GM19468 (cell line): ENCODE results near the gene SOHLH1.

Source experiments
- ATAC-seq: cut with Tn5 transposase; IDR thresholded peaks from one replicate; pipeline ENCODE4 v1.9.1; 2021; ENCODE audit warnings: mild to moderate bottlenecking, moderate library complexity, moderate number of reproducible peaks; ENCODE audit not compliant: unreplicated experiment; ENCODE audit errors: extremely low read depth

Gene SOHLH1

GRCh38 chr9:135699440-135699839, at the start of gene SOHLH1:
Gene SOHLH1, minus strand, starts transcription at chr9:135699481. Its CDS starts 14 bp downstream, at chr9:135699467.
- no peak for ATAC-seq

DNA sequence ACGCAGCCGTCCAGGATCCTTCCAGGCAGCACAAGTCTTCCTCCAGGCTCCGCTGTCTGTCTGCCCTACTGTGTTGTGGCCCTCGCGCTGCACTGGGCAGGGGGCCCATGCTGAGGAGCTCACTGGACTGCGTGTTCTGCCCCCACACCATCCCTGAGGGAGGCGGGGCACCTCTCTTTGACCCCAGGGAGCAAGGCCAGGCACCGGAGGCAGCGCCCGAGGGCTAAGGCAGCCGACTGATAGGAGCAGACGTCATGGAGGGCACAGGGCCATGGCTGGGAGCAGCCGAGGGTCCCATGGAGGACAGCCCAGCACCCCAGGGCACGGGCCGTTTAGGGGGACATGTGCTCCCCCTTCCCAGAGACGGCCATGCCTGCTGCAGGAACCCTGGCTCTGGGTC, 49.4 kb upstream of the SOHLH1 start:
- ATAC-seq = no peak

DNA sequence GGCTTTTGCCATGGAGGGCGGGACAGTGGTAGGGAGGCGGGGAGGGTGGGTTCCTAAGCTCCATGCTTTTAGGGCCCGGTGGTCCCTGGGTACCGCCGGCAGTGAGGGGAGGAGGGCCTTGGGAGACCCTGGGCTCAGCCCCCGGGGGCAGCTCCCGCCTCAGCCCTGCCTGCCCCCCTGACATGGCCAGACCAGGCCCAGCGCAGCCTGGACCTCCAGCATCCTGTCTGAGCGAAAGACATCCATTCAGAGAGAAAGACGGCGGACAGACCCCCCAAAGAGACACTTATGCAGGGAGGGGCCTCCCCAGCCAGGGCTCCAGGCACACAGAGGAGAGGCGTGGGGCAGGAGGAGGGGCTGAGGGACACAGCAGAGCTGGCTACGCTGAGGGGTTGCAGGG, 48.0 kb upstream of the SOHLH1 start:
- ATAC-seq = no peak

DNA sequence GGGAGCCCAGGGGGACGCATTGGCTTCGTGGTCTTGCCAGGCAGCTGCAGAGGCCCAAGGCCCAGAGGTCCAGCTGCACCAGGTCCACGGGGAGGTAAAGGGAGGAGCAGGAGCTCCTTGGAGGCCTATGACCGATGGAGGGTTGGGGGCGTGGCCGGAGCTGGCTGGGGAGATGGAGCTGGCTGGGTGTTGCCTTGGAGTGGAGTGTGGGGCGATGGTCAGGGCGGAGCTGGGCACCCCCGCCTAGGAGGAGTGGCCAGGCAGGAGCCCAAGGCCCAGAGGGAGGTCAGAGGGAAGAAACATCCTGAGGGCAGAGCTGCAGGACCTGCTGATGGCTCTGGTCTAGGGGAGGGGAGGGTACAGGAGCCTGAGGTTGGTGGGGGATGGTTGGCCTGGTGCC, 47.3 kb upstream of the SOHLH1 start:
- no peak for ATAC-seq

DNA sequence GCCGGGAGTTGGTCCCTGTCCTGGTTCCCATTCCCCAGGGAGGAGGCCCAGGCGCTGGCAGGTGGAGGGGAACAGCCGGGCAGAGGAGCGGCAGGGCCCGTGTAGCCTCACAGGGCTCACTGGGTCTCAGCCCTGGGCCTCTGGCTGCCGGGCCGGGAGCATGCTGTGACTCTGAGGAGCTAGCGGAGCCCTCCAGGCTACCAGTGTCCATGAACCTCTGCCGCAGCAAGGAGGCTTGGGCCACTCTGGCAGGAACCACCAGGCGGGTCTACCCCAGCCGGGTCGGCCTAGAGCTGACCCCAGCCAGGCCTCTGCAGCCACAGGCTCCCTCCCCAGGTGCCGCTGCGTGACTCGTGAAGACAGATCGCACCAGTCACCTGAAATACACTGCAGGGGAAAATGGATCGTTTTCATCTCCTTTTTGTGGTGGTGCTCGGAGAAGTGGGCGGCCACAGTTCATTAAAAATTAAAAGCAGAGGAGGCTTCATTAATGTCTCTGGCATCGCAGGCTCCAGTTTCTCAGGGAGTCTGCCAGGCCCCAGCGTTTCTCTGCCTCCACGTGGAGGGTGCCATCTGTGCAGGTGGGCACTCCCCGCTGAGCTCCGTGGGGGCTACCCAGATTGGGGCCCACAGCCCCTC, 46.5 kb upstream of the SOHLH1 start:
- ATAC-seq = no peak

- ATAC-seq = no peak
Observed at GRCh38 chr9:135745189-135745588, 45.9 kb upstream of the SOHLH1 start.

DNA sequence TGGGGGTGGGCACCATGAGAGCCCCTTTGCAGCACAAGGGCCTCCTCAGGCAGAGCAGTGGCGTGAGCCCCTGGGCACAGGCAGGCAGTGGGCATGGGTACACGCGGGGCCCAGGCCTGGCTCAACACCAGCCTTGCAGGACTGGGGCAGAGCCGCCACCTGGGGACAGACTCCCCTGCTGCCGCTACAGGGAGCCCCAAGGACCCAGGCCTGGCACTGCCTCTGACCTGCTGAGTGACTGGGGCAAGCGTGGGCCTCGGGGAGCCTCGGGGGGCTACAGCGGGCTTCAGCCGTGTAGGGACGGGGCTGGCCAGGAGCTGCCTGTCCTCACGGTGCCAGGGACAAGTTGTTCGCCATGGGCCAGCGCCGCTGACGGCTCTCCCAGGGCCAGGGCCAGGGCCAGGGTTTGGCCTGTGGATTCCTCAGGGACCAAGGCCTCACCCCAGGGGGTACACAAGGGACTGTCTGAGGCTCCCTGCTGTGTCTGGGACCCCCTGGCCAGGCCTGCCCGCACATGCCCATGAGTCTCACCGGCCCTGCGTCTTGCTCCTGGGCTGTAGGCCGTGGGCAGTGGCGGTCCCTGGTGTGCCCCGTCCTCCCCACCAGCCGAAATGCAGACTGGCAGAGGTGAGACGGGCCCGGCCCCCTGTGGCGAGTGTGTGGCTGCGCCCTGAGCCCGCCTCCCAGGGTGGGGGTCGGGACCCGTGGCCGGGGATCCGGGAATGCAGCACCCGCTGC, 45.2 kb upstream of the SOHLH1 start:
- ATAC-seq = no peak

DNA sequence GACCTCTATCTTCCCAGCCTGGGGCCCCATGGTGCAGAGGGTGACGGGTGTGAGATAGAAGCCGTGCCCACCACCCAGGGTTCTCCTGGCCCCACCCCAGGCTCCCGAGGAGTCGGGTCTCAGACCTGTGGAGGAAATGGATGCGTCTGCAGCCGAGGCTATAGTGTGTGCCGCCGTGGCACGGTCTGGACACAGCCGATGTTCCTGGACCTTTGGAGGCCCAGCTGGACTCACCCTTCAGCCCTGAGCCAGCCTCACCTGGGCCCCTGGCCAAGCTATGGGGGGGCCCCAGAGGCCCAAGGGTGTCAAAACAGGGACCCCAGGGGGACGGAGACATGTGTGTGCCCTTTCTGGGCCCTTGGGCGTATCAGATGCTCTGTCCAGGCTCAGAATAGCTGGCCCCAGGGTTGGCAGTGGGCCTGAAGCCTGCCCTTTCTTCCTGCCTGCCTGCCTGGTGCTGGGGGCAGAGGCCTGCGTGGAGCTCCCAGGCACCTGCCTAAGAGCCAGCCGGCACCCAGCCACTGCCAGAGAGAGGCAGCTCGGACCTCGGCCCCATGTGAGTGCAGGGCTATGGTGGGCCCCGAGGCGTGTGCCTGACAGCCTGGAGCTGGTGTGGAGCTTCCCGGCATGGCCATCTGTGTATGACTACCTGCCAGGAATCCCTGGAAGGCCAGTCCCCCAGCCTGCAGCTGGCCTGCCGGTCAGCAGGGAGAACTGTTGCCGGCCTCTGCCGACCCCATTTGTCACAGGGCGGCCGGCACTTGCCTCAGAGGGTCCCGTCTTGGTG, 44.5 kb upstream of the SOHLH1 start:
- ATAC-seq = no peak

DNA sequence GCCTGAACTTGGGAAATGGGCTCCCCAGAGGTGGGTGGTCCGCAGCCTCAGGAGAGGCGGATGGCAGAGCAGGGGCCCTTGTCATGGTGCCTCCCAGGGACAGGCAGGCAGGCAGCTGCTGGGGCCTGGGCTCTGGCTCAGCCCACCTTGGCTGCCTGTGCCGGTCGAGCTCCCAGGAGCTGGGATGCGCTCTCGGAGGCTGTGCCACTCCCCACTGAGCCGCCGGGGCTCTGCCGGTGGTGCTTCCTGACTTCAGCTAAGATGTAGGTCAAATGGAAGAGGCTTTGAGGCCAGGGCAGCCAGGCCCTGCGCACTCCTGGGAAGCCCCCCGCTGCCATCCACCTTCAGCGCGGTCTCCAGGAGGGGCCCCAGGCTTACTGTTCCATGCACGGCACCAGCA, 43.7 kb upstream of the SOHLH1 start:
- no peak for ATAC-seq

GRCh38 chr9:135741276-135742219, 42.3 kb upstream of the SOHLH1 start:
- no peak for ATAC-seq

DNA sequence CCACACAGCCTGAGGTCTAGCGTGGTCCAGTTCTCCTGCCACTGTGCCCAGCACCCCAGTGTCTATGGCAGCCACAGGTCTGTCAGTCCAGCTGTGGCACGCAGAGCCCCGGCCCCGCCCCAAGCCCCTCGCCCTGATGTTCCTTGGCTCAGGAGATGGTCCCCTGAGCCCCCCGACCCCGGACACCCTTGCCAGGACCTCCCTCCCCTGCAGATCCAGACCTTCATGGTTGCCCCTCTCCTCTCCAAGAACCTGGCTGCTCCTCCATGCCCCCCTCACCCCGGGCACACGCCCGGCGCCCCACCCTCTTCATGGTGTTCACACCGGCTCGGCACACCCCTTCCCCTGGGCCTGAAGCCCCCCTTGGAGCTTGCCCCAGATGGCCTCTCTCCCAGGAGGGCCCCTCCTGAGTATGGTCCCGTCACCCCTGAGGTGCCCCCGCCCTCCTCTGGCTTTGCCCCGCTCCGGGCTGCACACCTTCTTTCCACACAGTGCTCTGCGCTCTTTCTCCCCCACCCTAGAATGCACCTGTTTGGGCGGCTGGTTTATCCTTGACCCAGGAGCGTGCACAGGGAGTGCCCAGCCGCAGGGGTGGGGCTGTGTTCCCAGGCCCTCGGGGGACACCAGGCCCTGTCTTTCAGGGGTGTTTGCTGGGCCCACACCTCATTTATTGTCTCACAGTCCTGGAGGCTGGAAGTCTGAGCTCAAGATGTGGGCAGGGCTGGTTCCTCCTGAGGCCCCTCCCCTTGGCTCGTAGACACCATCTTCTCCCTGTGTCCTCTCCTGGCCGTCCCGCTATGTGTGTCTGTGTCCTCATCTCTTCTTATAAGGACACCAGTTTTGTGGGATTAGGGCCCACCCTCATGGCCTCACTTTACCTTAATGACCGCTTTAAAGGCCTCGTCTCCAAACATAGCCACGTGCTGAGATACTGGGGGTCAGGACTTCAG, 40.3 kb upstream of the SOHLH1 start:
- no peak for ATAC-seq

DNA sequence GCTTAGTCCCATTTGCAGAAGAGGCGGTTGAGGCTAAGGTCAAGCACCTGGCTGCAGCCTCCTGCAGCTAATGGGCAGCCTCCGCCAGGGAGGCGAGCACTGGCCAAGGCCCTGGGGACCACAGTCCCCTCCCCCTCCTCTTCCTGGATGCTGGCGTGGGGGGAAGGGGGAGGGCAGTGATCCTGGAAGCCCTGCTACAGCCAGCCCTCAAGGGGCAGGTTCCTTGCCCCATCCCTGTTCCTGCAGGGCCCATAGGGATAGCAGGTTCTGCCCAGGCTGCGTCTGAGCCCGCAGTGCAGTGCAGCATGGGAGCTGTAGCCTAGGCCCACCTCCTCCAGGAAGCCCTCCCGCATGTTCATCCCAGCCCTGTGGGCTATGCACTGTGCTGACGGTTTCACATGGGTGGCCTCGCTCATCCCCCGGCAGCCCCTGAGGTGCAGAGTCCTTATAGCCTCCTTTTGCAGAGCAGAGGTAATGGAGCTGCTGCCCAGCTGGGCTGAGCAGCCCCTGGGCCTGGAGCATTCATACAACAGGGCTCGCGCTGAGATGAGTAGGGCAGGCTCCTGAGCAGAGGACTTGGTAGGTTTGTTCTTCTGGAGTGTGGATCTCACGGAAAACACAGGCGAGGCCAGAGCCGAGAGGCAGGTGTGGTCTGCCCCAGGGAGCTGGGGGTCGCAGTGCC, 38.7 kb upstream of the SOHLH1 start:
- ATAC-seq = no peak

- ATAC-seq = no peak
Observed at GRCh38 chr9:135736979-135737839, 37.9 kb upstream of the SOHLH1 start.

- no peak for ATAC-seq
Observed at GRCh38 chr9:135736272-135736978, 37.1 kb upstream of the SOHLH1 start.

DNA sequence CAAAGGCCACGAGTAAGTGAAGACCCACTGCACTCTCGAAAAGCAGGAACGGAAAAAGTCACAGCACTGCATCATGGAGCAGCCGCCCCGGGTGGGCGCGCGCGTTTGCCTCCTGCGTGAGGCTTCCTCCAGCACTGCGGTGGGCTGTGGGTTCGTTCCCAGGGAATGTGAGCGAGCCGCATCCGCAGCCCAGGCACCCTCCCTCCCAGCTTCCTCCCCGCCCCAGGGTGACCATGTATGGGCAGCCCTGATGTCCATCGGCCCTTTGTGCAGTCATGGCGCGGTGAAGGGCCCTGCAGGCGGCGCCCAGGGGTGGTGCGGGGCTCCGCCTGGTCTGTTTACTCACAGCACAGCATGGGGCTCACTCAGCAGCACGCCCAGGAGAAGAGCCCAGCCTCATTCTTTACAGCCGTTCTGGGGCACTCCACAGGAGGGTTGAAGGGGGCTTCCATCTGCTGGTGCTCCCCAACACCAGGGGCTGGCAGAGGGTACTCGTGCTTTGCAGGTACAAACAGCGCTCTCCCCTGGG, 35.4 kb upstream of the SOHLH1 start:
- no peak for ATAC-seq

- ATAC-seq = no peak
Observed at GRCh38 chr9:135732569-135733257, 33.4 kb upstream of the SOHLH1 start.
